Esophagus muscularis mucosa (tissue), 4 donors: ENCODE measurements around the gene CALHM1. TPM values are rescaled to one million over a fixed set of nuclear protein-coding genes. Genes with fewer than 3 reads are reported as not detected.

Experiments used
- DNase-seq: peaks from one replicate; pipeline ENCODE4 v3.0.0-alpha.2; 2017; ENCODE audit errors: extremely low spot score
- H3K27ac ChIP-seq, 4 donors: fragments of 200-600 bp; sonication (generic); replicated peaks in 1 of 4; 1 replicate in 3 of 4; 2 replicates in 1 of 4; pipeline ENCODE4 v1.5.1; 2016 to 2019; ENCODE audit warnings: mild to moderate bottlenecking in 1 of 4
- H3K27me3 ChIP-seq, 4 donors: fragments of 200-600 bp; sonication (generic); one replicate each; pipeline versions ENCODE4 v1.5.1 to v1.6.0; 2016 to 2019
- H3K36me3 ChIP-seq, 4 donors: fragments of 200-600 bp; sonication (generic); one replicate each; pipeline ENCODE4 v1.5.1; 2016 to 2019
- H3K4me1 ChIP-seq, 4 donors: fragments of 200-600 bp; sonication (generic); one replicate each; pipeline ENCODE4 v1.5.1; 2016 to 2019
- H3K4me3 ChIP-seq, 4 donors: fragments of 200-600 bp; sonication (generic); 1 replicate in 2 of 4; 2 replicates in 2 of 4; pipeline ENCODE4 v1.5.1; 2016 to 2019; ENCODE audit warnings: mild to moderate bottlenecking in 4 of 4, moderate library complexity in 1 of 4
- H3K9me3 ChIP-seq, 4 donors: fragments of 200-600 bp; sonication (generic); 1 replicate in 3 of 4; 2 replicates in 1 of 4; pipeline ENCODE4 v1.5.1; 2016 to 2019
- EP300 ChIP-seq: sonication (generic); formaldehyde crosslinking; IDR thresholded peaks from one replicate; pipeline ENCODE4 v1.6.1; 2017; ENCODE audit warnings: antibody characterized with exemption
- POLR2A ChIP-seq: fragments of 450-650 bp; IDR thresholded peaks from one replicate; pipeline ENCODE4 v1.6.1; 2017; ENCODE audit warnings: antibody characterized with exemption, moderate library complexity, mild to moderate bottlenecking, low read depth
- POLR2AphosphoS5 ChIP-seq, 2 donors: sonication (generic); formaldehyde crosslinking; IDR thresholded peaks; one replicate each; pipeline ENCODE4 v1.6.1; 2017; ENCODE audit warnings: antibody characterized with exemption in 2 of 2
- WGBS: methylation state at CpG from one replicate; pipeline ENCODE4 v1.1.5; 2018; 5-methylcytosine and 5-hydroxymethylcytosine counted together
- intact Hi-C: fragments of 100-400 bp; cut with DNase I; formaldehyde crosslinking; loops from one replicate; pipeline ENCODE4 v1.15.1; 2023
- total RNA-seq, 4 donors: library from RNA; depleted of rRNA; stranded (reverse); fragments of >200 nt; gene quantifications; one replicate each; pipeline versions ENCODE4 v1.1.0 to v1.2.1, GENCODE V29; 2016
- TF ChIP-seq, protein P1 (sequence below), 3 experiments: fragments of 200-600 bp in 2 of 3; fragments of 450-650 bp in 1 of 3; sonication (generic) in 2 of 3; IDR thresholded peaks; one replicate each; pipeline ENCODE4 v1.5.1; 2017 to 2019; ENCODE audit warnings: antibody characterized with exemption in 3 of 3, mild to moderate bottlenecking in 2 of 3, moderate library complexity in 1 of 3

Gene CALHM1
- total RNA-seq, 4 donors from 2014 or later: not detected

DNA sequence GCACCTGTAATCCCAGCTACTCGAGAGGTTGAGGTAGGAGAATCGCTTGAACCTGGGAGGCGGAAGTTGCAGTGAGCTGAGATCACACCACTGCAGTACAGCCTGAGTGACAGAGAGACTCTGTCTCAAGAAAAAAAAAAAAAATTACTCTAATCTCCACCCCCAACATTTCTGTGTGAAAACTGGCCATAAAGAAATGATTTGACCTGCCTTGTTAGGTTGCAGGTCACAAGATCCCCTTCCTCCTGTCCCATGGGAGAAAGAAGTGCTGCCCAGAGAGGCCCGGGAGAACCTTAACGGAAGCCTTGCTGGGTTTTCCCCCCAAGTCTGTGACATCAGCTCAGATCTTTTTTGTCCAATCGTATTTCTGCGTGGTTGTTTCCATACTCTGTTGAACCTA is 8.7 kb upstream of the CALHM1 start:
- H3K27ac ChIP-seq: no peak overlapping the region
- WGBS: 93% methylated on average over 7 of the region's 7 CpGs
- H3K36me3 ChIP-seq: no peaks in the 10 kb centered on the region
- H3K4me3 ChIP-seq: no peak overlapping the region
- H3K4me1 ChIP-seq: peaks cover 0 to 16% (median 2%) of the 10 kb centered on the region in 4 donors
- TF ChIP-seq, protein P1, sequence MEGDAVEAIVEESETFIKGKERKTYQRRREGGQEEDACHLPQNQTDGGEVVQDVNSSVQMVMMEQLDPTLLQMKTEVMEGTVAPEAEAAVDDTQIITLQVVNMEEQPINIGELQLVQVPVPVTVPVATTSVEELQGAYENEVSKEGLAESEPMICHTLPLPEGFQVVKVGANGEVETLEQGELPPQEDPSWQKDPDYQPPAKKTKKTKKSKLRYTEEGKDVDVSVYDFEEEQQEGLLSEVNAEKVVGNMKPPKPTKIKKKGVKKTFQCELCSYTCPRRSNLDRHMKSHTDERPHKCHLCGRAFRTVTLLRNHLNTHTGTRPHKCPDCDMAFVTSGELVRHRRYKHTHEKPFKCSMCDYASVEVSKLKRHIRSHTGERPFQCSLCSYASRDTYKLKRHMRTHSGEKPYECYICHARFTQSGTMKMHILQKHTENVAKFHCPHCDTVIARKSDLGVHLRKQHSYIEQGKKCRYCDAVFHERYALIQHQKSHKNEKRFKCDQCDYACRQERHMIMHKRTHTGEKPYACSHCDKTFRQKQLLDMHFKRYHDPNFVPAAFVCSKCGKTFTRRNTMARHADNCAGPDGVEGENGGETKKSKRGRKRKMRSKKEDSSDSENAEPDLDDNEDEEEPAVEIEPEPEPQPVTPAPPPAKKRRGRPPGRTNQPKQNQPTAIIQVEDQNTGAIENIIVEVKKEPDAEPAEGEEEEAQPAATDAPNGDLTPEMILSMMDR (IDR thresholded peaks at IDR 0.05): no peak
- TF ChIP-seq POLR2AphosphoS5 (IDR thresholded peaks at IDR 0.05): no peak
- TF ChIP-seq POLR2A: no peak
- no peak for TF ChIP-seq EP300
- DNase-seq: no peak
- no peaks in the 10 kb centered on the region for H3K27me3 ChIP-seq
- H3K9me3 ChIP-seq: no peaks in the 10 kb centered on the region
- intact Hi-C loops: no loop called here

GRCh38 chr10:103466734-103467133 is 8.0 kb upstream of the CALHM1 start:
- Histone ChIP-seq H3K36me3 (no peaks in the 10 kb centered on the region), H3K9me3 (no peaks in the 10 kb centered on the region), H3K27me3 (no peaks in the 10 kb centered on the region), H3K4me1 (peaks cover 0 to 12% (median 2%) of the 10 kb centered on the region in 4 donors), H3K27ac (no peak overlapping the region), H3K4me3 (no peak overlapping the region)
- DNase-seq: no peak
- WGBS: 86% methylated on average over 3 of the region's 3 CpGs
- TF ChIP-seq POLR2A (no peak), POLR2AphosphoS5 (IDR thresholded peaks at IDR 0.05) (no peak), EP300 (no peak)
- TF ChIP-seq, protein P1 (IDR thresholded peaks at IDR 0.05): no peak
- intact Hi-C loops: no loop called here

GRCh38 chr10:103465411-103466179 is 6.9 kb upstream of the CALHM1 start:
- WGBS: 78% methylated on average over 14 of the region's 14 CpGs
- H3K4me1 ChIP-seq: peaks cover 0 to under 1% (median 0%) of the 10 kb centered on the region in 4 donors
- no peaks in the 10 kb centered on the region for H3K36me3 ChIP-seq
- no peaks in the 10 kb centered on the region for H3K27me3 ChIP-seq
- TF ChIP-seq POLR2AphosphoS5 (IDR thresholded peaks at IDR 0.05) (no peak), EP300 (no peak), POLR2A (no peak)
- TF ChIP-seq, protein P1 (IDR thresholded peaks at IDR 0.05): no peak
- intact Hi-C loops: no loop called here
- no peaks in the 10 kb centered on the region for H3K9me3 ChIP-seq
- H3K4me3 ChIP-seq: no peak overlapping the region
- no peak for DNase-seq
- H3K27ac ChIP-seq: no peak overlapping the region

- H3K9me3 ChIP-seq: no peaks in the 10 kb centered on the region
- H3K4me1 ChIP-seq: no peaks in the 10 kb centered on the region
- 80% methylated on average over 4 of the region's 4 CpGs for WGBS
- intact Hi-C loops: no loop called here
- TF ChIP-seq, protein P1 (IDR thresholded peaks at IDR 0.05): no peak
- TF ChIP-seq POLR2AphosphoS5 (IDR thresholded peaks at IDR 0.05) (no peak), POLR2A (no peak), EP300 (no peak)
- H3K27me3 ChIP-seq: no peaks in the 10 kb centered on the region
- no peak overlapping the region for H3K27ac ChIP-seq
- H3K4me3 ChIP-seq: no peak overlapping the region
- no peak for DNase-seq
- no peaks in the 10 kb centered on the region for H3K36me3 ChIP-seq
These were observed 4.8 kb upstream of the CALHM1 start for GRCh38 chr10:103463499-103463898.

GRCh38 chr10:103459615-103460014 is 915 bp upstream of the CALHM1 start:
- TF ChIP-seq POLR2A: no peak
- TF ChIP-seq POLR2AphosphoS5 (IDR thresholded peaks at IDR 0.05): no peak
- no peak for TF ChIP-seq EP300
- TF ChIP-seq, protein P1 (IDR thresholded peaks at IDR 0.05): no peak
- Histone ChIP-seq H3K27me3 (no peaks in the 10 kb centered on the region), H3K4me1 (no peaks in the 10 kb centered on the region), H3K4me3 (no peak overlapping the region), H3K36me3 (no peaks in the 10 kb centered on the region), H3K27ac (no peak overlapping the region), H3K9me3 (no peaks in the 10 kb centered on the region)
- 67% methylated on average over 1 of the region's 4 CpGs for WGBS
- intact Hi-C loops: no loop called here
- no peak for DNase-seq
